Vagina (tissue), 2 donors: Measurements from ENCODE around the gene PRSS21. TPM values are rescaled to one million over a fixed set of nuclear protein-coding genes. Genes with fewer than 3 reads are reported as not detected.

Source experiments
- DNase-seq, 2 donors: peaks; one replicate each; pipeline ENCODE4 v3.0.0-alpha.2; 2017; ENCODE audit errors: extremely low spot score in 2 of 2
- H3K27ac ChIP-seq: fragments of 200-600 bp; sonication (generic); one replicate; pipeline ENCODE4 v1.5.1; 2019
- H3K27me3 ChIP-seq: fragments of 200-600 bp; sonication (generic); one replicate; pipeline ENCODE4 v1.5.1; 2019
- H3K36me3 ChIP-seq, 2 donors: fragments of 200-600 bp; sonication (generic); one replicate each; pipeline ENCODE4 v1.5.1; 2017 to 2019
- H3K4me1 ChIP-seq: fragments of 200-600 bp; sonication (generic); one replicate; pipeline ENCODE4 v1.5.1; 2019
- H3K4me3 ChIP-seq, 2 donors: fragments of 200-600 bp; sonication (generic); 1 replicate in 1 of 2; 2 replicates in 1 of 2; pipeline ENCODE4 v1.5.1; 2016 to 2019
- H3K9me3 ChIP-seq: fragments of 200-600 bp; sonication (generic); one replicate; pipeline ENCODE4 v1.5.1; 2019
- POLR2A ChIP-seq, 2 donors: fragments of 450-650 bp; IDR thresholded peaks; one replicate each; pipeline ENCODE4 v1.6.1; 2017; ENCODE audit warnings: antibody characterized with exemption in 2 of 2, mild to moderate bottlenecking in 2 of 2, moderate library complexity in 2 of 2
- POLR2AphosphoS5 ChIP-seq, 2 donors: sonication (generic); formaldehyde crosslinking; IDR thresholded peaks; one replicate each; pipeline ENCODE4 v1.9.0; 2017; ENCODE audit warnings: antibody characterized with exemption in 2 of 2, mild to moderate bottlenecking in 2 of 2, low read depth in 1 of 2; ENCODE audit not compliant: insufficient read depth in 1 of 2
- intact Hi-C: fragments of 100-400 bp; cut with DNase I; formaldehyde crosslinking; loops from one replicate; pipeline ENCODE4 v1.15.1; 2023
- total RNA-seq: library from RNA; depleted of rRNA; stranded (reverse); fragments of >200 nt; gene quantifications from one replicate; pipeline ENCODE4 v1.2.3, GENCODE V29; 2016
- TF ChIP-seq, protein P1 (sequence below), 3 experiments: fragments of 450-650 bp in 2 of 3; fragments of 200-600 bp in 1 of 3; sonication (generic) in 1 of 3; IDR thresholded peaks; one replicate each; pipeline ENCODE4 v1.5.1; 2017 to 2019; ENCODE audit warnings: antibody characterized with exemption in 3 of 3, mild to moderate bottlenecking in 2 of 3, moderate library complexity in 2 of 3

PRSS21 gene
- total RNA-seq: not detected

DNA sequence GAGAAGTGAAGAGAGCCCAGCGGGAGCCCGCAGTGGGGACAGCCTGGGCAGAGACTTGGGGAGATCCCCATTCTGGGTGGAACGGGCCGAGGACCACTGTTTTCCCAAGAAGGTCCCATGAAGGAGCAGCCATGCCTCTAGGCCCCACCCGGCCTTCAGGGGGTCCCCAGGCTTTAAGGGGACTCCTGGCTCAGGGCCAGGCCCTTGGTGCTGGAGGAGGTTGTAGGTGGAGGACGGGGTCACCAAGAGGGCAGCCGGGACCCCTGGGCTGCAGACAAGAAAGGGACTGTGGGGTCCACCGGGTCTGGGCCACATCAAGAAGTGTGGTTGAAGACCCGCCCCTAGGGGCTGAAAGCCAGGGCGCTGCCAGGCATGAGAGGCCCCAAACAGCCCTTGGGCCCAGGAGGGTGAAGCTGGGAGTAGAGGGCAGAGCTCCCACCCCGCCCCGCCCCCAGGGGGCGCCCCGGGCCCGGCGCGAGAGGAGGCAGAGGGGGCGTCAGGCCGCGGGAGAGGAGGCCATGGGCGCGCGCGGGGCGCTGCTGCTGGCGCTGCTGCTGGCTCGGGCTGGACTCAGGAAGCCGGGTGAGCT, at the start of gene PRSS21:
Gene PRSS21 (plus strand): TSS at position 487 of the 589 bp plus-strand sequence. CDS start 32 bp downstream, at position 519.
- no peaks in the 10 kb centered on the region for H3K4me1 ChIP-seq
- no peaks in the 10 kb centered on the region for H3K27me3 ChIP-seq
- H3K4me3 ChIP-seq: no peak within 1 kb of the TSS
- no peaks in the 10 kb centered on the region for H3K9me3 ChIP-seq
- no peak within 1 kb of the TSS for H3K27ac ChIP-seq
- intact Hi-C loops: no loop called here
- DNase-seq: no peak
- no peaks in the 10 kb centered on the region for H3K36me3 ChIP-seq
- TF ChIP-seq, protein P1, sequence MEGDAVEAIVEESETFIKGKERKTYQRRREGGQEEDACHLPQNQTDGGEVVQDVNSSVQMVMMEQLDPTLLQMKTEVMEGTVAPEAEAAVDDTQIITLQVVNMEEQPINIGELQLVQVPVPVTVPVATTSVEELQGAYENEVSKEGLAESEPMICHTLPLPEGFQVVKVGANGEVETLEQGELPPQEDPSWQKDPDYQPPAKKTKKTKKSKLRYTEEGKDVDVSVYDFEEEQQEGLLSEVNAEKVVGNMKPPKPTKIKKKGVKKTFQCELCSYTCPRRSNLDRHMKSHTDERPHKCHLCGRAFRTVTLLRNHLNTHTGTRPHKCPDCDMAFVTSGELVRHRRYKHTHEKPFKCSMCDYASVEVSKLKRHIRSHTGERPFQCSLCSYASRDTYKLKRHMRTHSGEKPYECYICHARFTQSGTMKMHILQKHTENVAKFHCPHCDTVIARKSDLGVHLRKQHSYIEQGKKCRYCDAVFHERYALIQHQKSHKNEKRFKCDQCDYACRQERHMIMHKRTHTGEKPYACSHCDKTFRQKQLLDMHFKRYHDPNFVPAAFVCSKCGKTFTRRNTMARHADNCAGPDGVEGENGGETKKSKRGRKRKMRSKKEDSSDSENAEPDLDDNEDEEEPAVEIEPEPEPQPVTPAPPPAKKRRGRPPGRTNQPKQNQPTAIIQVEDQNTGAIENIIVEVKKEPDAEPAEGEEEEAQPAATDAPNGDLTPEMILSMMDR (IDR thresholded peaks at IDR 0.05): no peak
- TF ChIP-seq POLR2AphosphoS5 (IDR thresholded peaks at IDR 0.05; ENCODE audit: insufficient read depth in 1 of 2, low read depth in 1 of 2): no peak
- no peak for TF ChIP-seq POLR2A (IDR thresholded peaks at IDR 0.05)

- intact Hi-C loops: no loop called here
- H3K4me3 ChIP-seq: no peak overlapping the region
- H3K27ac ChIP-seq: no peak overlapping the region
- H3K9me3 ChIP-seq: no peaks in the 10 kb centered on the region
- TF ChIP-seq, protein P1 (IDR thresholded peaks at IDR 0.05): no peak
- no peak for TF ChIP-seq POLR2AphosphoS5 (IDR thresholded peaks at IDR 0.05; ENCODE audit: insufficient read depth in 1 of 2, low read depth in 1 of 2)
- TF ChIP-seq POLR2A (IDR thresholded peaks at IDR 0.05): no peak
- H3K4me1 ChIP-seq: peaks cover 54% of the 10 kb centered on the region
- H3K36me3 ChIP-seq: peaks cover 7 to 92% of the 10 kb centered on the region in 2 donors
- no peak for DNase-seq
- H3K27me3 ChIP-seq: no peaks in the 10 kb centered on the region
Measured at GRCh38 chr16:2767891-2768290, 49.1 kb upstream of the PRSS21 start.

GRCh38 chr16:2768403-2769089, 48.5 kb upstream of the PRSS21 start:
- H3K4me1 ChIP-seq: peaks cover 54% of the 10 kb centered on the region
- H3K27ac ChIP-seq: peak overlapping the region; percentile 56
- H3K36me3 ChIP-seq: peaks cover 7 to 85% of the 10 kb centered on the region in 2 donors
- intact Hi-C loops: no loop called here
- H3K9me3 ChIP-seq: no peaks in the 10 kb centered on the region
- H3K27me3 ChIP-seq: no peaks in the 10 kb centered on the region
- no peak for DNase-seq
- no peak for TF ChIP-seq POLR2AphosphoS5 (IDR thresholded peaks at IDR 0.05; ENCODE audit: insufficient read depth in 1 of 2, low read depth in 1 of 2)
- TF ChIP-seq POLR2A (IDR thresholded peaks at IDR 0.05): no peak
- no peak overlapping the region for H3K4me3 ChIP-seq

DNA sequence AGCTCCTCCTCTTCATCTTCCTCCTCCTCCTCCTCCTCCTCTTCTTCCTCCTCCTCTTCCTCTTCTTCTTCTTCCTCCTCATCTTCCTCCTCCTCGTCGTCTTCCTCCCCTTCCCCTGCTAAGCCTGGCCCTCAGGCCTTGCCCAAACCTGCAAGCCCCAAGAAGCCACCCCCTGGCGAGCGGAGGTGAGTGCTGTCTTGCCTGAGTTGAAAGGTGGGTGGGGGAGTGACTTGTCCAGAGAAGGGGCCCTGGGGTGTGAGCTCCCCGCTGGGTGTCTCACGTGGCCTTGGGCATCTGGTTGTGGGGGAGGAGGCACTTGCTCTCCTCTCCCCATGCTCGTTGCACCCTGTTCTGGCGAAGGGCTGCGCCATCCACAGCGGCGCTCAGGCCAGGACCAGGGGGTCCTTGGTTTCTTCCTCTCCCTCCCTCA, 47.9 kb upstream of the PRSS21 start:
- Histone ChIP-seq H3K36me3 (peaks cover 4 to 81% of the 10 kb centered on the region in 2 donors), H3K9me3 (no peaks in the 10 kb centered on the region), H3K27ac (peak overlapping the region; percentile 56), H3K4me1 (peaks cover 55% of the 10 kb centered on the region), H3K27me3 (no peaks in the 10 kb centered on the region), H3K4me3 (no peak overlapping the region)
- intact Hi-C loops: no loop called here
- TF ChIP-seq POLR2AphosphoS5 (IDR thresholded peaks at IDR 0.05; ENCODE audit: insufficient read depth in 1 of 2, low read depth in 1 of 2) (no peak), POLR2A (IDR thresholded peaks at IDR 0.05) (no peak)
- TF ChIP-seq, protein P1 (IDR thresholded peaks at IDR 0.05): no peak
- no peak for DNase-seq

DNA sequence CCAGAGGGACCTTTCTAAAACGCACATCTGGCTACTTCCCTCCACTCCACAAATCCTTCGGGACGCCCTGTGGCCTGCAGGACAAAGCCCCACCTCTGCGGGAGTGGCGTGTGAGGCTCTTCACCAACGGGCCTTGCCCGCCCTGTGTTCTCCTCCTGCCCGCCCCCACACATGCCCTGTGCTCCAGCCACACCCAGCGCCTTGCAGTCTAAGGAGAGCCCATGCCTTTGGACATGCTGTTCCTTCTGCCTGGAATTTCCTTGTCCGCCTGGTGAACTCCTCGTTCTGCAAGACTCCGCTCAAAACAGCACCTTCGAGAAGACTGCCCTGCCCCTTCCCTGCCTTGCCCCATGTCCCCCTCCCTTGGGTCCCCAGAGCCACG, 47.4 kb upstream of the PRSS21 start:
- H3K36me3 ChIP-seq: peaks cover 4 to 80% of the 10 kb centered on the region in 2 donors

More for the DNA sequence above, 47.4 kb upstream of the PRSS21 start:
- Histone ChIP-seq H3K27me3 (no peaks in the 10 kb centered on the region), H3K4me3 (no peak overlapping the region), H3K27ac (peak overlapping the region; percentile 56), H3K9me3 (no peaks in the 10 kb centered on the region), H3K4me1 (peaks cover 59% of the 10 kb centered on the region)
- no peak for DNase-seq
- intact Hi-C loops: no loop called here
- TF ChIP-seq POLR2AphosphoS5 (IDR thresholded peaks at IDR 0.05; ENCODE audit: insufficient read depth in 1 of 2, low read depth in 1 of 2) (no peak), POLR2A (IDR thresholded peaks at IDR 0.05) (no peak)
- TF ChIP-seq, protein P1 (IDR thresholded peaks at IDR 0.05): no peak
